Stimulated activated CD4-positive, alpha-beta T cell treated with anti-CD3 and anti-CD28 coated beads, Interleukin-4, amount 100 ng/mL, for 48 hours (primary cell): ENCODE measurements around the gene NHLRC3.
"Not testable (repeated sequence)": the region's sequence is repeated elsewhere in the genome, so short reads cannot be mapped to it uniquely, and the experiment has no call there.

Experiments used
- DNase-seq, 2 donors: peaks; one replicate each; pipeline ENCODE4 v3.0.0-alpha.2; 2020; ENCODE audit warnings: low read depth in 2 of 2

NHLRC3 gene

GRCh38 chr13:39044536-39044935 is 6.3 kb downstream of the NHLRC3 start:
- no peak for DNase-seq

GRCh38 chr13:39047560-39047959 is 9.3 kb downstream of the NHLRC3 start:
- DNase-seq, result no peak

GRCh38 chr13:39048806-39049205 is 10.6 kb downstream of the NHLRC3 start:
- DNase-seq, result no peak

DNA sequence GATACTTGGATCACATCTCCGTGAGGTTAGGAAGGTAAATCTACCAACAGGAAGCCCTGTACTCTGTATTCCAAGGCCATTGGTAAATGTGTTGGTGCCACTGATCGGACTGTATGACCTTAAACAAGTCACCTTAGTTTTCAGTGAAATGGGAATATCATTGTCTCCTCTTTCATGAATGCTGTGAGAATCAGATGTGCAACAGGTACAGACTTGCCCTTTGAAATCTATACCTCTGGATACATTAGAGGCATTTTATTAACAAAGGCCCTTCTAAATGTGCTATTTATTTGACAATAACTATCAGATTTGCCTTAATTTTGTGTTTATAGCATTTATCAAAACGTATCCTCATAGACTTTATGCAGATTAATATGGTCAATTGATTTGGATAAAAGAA is 11.0 kb downstream of the NHLRC3 start:
- no peak for DNase-seq

GRCh38 chr13:39051157-39051556 is 12.9 kb downstream of the NHLRC3 start:
- no peak for DNase-seq

DNA sequence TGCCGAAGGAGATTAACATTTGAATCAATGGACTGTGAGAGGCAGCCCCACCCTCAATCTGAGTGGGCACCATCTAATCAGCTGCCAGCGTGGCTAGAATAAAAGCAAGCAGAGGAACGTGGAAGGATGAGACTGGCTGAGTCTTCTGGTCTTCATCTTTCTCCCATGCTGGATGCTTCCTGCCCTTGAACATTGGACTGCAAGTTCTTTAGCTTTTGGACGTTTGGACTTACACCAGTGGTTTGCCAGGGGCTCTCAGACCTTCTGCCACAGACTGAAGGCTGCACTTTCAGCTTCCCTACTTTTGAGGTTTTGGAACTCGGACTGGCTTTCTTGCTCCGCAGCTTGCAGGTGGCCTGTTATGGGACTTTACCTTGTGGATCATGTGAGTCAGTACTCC is 14.7 kb downstream of the NHLRC3 start:
- DNase-seq, result no peak

DNA sequence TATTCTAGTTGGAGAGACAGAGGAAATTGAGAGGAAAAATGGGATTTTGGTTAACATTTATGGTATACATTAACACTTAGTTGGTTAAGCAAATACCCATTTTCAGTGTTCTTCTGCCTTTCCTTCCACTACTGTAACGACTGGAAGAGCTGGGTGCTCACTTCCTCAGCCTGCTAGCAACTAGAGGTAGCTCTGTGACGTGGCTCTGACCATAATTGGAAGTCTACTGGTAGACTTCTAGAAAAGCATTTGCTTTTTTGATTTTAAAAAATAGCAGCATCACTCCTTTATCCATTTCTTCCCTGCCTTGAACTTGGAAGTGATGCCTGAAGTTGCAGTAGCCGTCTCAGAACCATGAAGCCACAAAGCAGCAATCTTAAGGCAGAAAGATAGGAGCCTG is 15.9 kb downstream of the NHLRC3 start:
- DNase-seq, result no peak

DNA sequence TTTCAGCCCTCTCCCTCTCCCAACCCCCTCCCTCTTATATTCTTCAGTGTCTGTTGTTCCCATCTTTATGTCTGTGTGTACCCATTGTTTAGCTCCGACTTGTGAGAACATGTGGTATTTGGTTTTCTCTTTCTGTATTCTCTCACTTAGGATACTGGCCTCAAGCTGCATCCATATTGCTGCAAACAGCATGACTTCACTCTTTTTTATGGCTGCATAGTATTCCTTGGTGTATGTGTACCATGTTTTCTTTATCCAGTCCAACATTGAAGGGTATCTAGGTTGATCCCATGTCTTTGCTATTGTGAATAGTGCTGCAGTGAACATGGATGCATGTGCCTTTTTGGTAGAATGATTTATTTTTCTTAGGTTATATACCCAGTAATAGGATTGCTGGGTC is 17.8 kb downstream of the NHLRC3 start:
- DNase-seq, result no peak

- no peak for DNase-seq
Measured at GRCh38 chr13:39058040-39058439, 19.8 kb downstream of the NHLRC3 start.

- no peak for DNase-seq
Measured at GRCh38 chr13:39062004-39062403, 23.7 kb downstream of the NHLRC3 start.

DNA sequence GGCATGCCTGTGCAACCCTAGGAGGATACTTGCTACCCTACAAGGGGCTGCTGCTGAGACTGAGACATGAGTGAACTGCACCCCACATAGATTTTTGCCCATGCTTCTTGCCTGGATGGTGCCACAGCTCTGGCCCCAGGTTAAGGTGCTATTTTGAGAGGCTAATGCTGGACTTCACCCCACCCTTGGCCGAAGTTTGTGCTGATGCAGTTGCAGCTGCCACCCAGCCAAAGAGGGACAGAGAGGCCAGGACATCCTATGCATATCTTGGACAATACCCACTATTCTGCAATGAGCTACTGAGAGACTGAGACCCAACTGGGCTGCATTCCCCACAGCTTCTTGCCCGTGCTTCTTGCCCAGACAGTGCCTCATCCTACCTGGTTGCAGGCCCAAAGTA is 34.6 kb downstream of the NHLRC3 start:
- DNase-seq, result no peak

DNA sequence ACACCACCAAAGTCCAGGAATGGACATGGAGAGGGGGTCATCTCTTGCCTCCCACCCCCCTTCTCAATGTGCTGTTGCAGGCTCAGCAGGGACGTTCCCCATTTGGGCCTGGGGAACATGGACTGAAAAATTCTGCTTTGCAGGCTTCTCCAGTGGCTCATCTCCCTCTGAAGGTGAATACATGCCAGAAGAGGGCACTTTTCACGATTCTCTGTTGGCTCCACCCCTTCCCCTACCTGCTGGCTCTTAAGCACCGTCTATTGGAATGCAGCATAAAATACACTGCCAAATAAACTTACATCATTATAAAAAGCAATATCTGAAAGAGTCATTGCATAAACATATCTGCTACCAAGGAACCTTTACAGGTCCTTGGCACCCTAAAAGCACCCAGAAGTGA is 35.7 kb downstream of the NHLRC3 start:
- no peak for DNase-seq

DNA sequence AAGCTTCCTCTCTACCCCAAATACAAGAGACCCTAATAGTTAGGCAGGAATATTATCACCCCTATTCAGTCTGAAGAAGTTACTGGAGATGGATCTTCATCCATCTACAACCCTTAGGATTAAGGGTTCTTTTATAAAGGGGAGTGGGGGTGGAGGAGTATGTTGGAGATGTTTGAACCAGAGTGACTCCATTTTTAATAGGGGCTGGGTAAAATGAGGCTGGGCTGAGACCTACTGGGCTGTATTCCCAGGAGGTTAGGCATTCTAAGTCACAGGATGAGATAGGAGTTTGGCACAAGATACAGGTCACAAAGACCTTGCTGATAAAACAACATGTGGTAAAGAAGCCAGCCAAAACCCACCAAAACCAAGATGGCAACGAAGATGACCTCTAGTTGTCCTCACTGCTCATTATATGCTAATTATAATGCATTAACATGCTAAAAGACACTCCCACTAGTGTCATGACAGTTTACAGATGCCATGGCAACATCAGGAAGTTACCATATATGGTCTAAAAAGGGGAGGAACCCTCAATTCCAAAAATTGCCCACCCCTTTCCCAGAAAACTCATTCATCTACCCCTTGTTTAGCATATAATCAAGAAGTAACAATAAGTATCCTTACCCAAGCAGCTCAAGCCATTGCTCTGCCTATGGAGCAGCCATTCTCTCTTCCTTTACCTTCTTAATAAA is 48.1 kb downstream of the NHLRC3 start:
- not testable (repeated sequence) for DNase-seq

DNA sequence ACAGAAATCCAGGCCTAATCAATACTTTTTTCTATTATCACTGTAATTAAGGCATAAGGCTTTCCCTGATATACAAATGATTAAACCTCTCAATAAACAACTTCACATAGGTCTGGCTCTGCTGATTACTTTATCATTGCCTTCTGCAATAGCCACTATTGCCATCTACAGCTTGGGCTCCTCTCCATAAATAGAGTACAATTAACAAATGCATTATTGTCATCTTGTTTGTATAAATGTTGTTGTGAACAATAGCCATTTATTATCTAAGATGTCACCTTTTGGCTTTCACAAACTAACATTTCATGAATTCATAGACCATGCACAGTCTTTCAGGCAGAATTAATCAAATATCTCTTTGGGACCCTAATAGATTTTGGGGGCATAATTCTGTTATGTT is 53.3 kb downstream of the NHLRC3 start:
- no peak for DNase-seq

GRCh38 chr13:39095500-39095899 is 57.2 kb downstream of the NHLRC3 start:
- DNase-seq, result no peak

DNA sequence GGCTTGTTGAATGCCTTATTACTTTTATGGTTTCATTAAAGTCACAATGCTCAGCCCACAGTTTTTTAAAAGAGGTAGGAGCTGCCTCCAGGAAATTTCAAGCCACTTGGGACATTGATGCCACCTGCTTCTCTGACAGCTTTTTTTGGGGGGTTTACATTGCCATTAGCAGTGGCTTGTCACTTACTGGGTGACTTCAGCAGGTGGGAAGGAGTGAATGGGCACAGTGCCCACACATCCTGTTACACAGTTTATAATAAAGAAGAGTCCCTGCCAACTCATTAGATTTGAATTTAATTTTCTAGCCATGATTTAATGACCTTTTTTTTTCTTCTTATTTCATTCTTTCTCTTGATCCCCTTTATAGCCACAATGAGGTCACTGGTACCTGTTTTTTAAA is 61.0 kb downstream of the NHLRC3 start:
- DNase-seq, result no peak
